ENCODE measurements around the gene PHKA1. TPM values are rescaled to one million over a fixed set of nuclear protein-coding genes. Genes with fewer than 3 reads are reported as not detected.

PHKA1 gene
- total RNA-seq, 1 donor from 2014 or later = 13.0 TPM

GRCh38 chrX:72635930-72636329 is 78.2 kb downstream of the PHKA1 start:
- peaks cover 13% of the 10 kb centered on the region for H3K9me3 Mint-ChIP-seq
- no peak for TF ChIP-seq CTCF (IDR thresholded peaks at IDR 0.05; ENCODE audit: unreplicated experiment)
- H3K27ac Mint-ChIP-seq = no peak overlapping the region
- H3K4me3 Mint-ChIP-seq = no peak overlapping the region
- no peaks in the 10 kb centered on the region for H3K4me1 Mint-ChIP-seq
- H3K27me3 Mint-ChIP-seq (ENCODE audit: low read depth) = no peaks in the 10 kb centered on the region
- H3K36me3 Mint-ChIP-seq = peaks cover 6% of the 10 kb centered on the region
- DNase-seq (ENCODE audit: low spot score in 2 of 2, unreplicated experiment in 2 of 2) = no peak

- no peaks in the 10 kb centered on the region for H3K27me3 Mint-ChIP-seq (ENCODE audit: low read depth)
- H3K4me1 Mint-ChIP-seq = no peaks in the 10 kb centered on the region
- no peak for TF ChIP-seq CTCF (IDR thresholded peaks at IDR 0.05; ENCODE audit: unreplicated experiment)
- no peak for DNase-seq (ENCODE audit: low spot score in 2 of 2, unreplicated experiment in 2 of 2)
- H3K36me3 Mint-ChIP-seq = peaks cover 8% of the 10 kb centered on the region
- peaks cover 23% of the 10 kb centered on the region for H3K9me3 Mint-ChIP-seq
- no peak overlapping the region for H3K27ac Mint-ChIP-seq
- no peak overlapping the region for H3K4me3 Mint-ChIP-seq
Observed at GRCh38 chrX:72634331-72634730, 79.8 kb downstream of the PHKA1 start.

- no peak for TF ChIP-seq CTCF (IDR thresholded peaks at IDR 0.05; ENCODE audit: unreplicated experiment)
- no peak overlapping the region for H3K27ac Mint-ChIP-seq
- peaks cover 13% of the 10 kb centered on the region for H3K36me3 Mint-ChIP-seq
- no peak overlapping the region for H3K4me3 Mint-ChIP-seq
- no peak for DNase-seq (ENCODE audit: low spot score in 2 of 2, unreplicated experiment in 2 of 2)
- H3K4me1 Mint-ChIP-seq = no peaks in the 10 kb centered on the region
- H3K27me3 Mint-ChIP-seq (ENCODE audit: low read depth) = no peaks in the 10 kb centered on the region
- peaks cover 29% of the 10 kb centered on the region for H3K9me3 Mint-ChIP-seq
Observed at GRCh38 chrX:72630185-72630584, 83.9 kb downstream of the PHKA1 start.

GRCh38 chrX:72624194-72624593 is 89.9 kb downstream of the PHKA1 start:
- H3K4me3 Mint-ChIP-seq = no peak overlapping the region
- H3K27ac Mint-ChIP-seq = no peak overlapping the region
- TF ChIP-seq CTCF (IDR thresholded peaks at IDR 0.05; ENCODE audit: unreplicated experiment) = no peak
- peaks cover 13% of the 10 kb centered on the region for H3K36me3 Mint-ChIP-seq
- H3K9me3 Mint-ChIP-seq = peaks cover 17% of the 10 kb centered on the region
- no peaks in the 10 kb centered on the region for H3K27me3 Mint-ChIP-seq (ENCODE audit: low read depth)
- no peaks in the 10 kb centered on the region for H3K4me1 Mint-ChIP-seq
- no peak for DNase-seq (ENCODE audit: low spot score in 2 of 2, unreplicated experiment in 2 of 2)

GRCh38 chrX:72621625-72622485 is 92.3 kb downstream of the PHKA1 start:
- Mint-ChIP-seq H3K36me3 (peaks cover 13% of the 10 kb centered on the region), H3K9me3 (peaks cover 20% of the 10 kb centered on the region), H3K4me1 (no peaks in the 10 kb centered on the region), H3K27me3 (ENCODE audit: low read depth) (no peaks in the 10 kb centered on the region), H3K4me3 (no peak overlapping the region), H3K27ac (no peak overlapping the region)
- TF ChIP-seq CTCF (IDR thresholded peaks at IDR 0.05; ENCODE audit: unreplicated experiment) = no peak
- no peak for DNase-seq (ENCODE audit: low spot score in 2 of 2, unreplicated experiment in 2 of 2)
